Activated T-helper 17 cell treated with anti-CD3 and anti-CD28 coated beads, Interleukin-2, amount 50 U/mL, for 72 hours (primary cell): ENCODE measurements around the gene ID2. TPM values are rescaled to one million over a fixed set of nuclear protein-coding genes. Genes with fewer than 3 reads are reported as not detected.

Experiments
- ATAC-seq: fragments of 150-1000 bp; cut with Tn5 transposase; replicated peaks from 2 replicates; pipeline ENCODE4 v1.10.0; 2021; ENCODE audit warnings: mild to moderate bottlenecking, moderate library complexity
- H3K27ac Mint-ChIP-seq: one replicate; pipeline ENCODE4 v1.8.0; 2022; ENCODE audit warnings: mixed read lengths
- H3K27me3 Mint-ChIP-seq: one replicate; pipeline ENCODE4 v1.8.0; 2022; ENCODE audit warnings: mixed read lengths
- H3K36me3 Mint-ChIP-seq: one replicate; pipeline ENCODE4 v1.8.0; 2022; ENCODE audit warnings: low read depth, mild to moderate bottlenecking, mixed read lengths
- H3K4me1 Mint-ChIP-seq: one replicate; pipeline ENCODE4 v1.8.0; 2022; ENCODE audit warnings: mixed read lengths
- H3K4me3 Mint-ChIP-seq: one replicate; pipeline ENCODE4 v1.8.0; 2022; ENCODE audit warnings: mild to moderate bottlenecking, mixed read lengths
- H3K9me3 Mint-ChIP-seq: one replicate; pipeline ENCODE4 v1.8.0; 2022; ENCODE audit warnings: mixed read lengths
- total RNA-seq, 2 donors: library from RNA; stranded (reverse); gene quantifications; one replicate each; pipeline ENCODE4 v1.2.3, GENCODE V29; 2022

Gene ID2
- total RNA-seq, 2 donors from 2014 or later = 85.6 to 425 TPM

- Mint-ChIP-seq H3K4me3 (peak overlapping the region; percentile 40), H3K27me3 (peaks cover 10% of the 10 kb centered on the region), H3K9me3 (no peaks in the 10 kb centered on the region)
These were observed 25.0 kb upstream of the ID2 start for GRCh38 chr2:8656811-8657210.

GRCh38 chr2:8657423-8658062 is 24.3 kb upstream of the ID2 start:
- Mint-ChIP-seq H3K9me3 (no peaks in the 10 kb centered on the region), H3K27ac (peak overlapping the region; percentile 41), H3K36me3 (no peaks in the 10 kb centered on the region), H3K27me3 (peaks cover 12% of the 10 kb centered on the region), H3K4me1 (peaks cover 18% of the 10 kb centered on the region), H3K4me3 (peak overlapping the region; percentile 40)
- peak; percentile 95 for ATAC-seq

More at GRCh38 chr2:8656811-8657210, 25.0 kb upstream of the ID2 start:
- H3K4me1 Mint-ChIP-seq = peaks cover 16% of the 10 kb centered on the region
- no peak overlapping the region for H3K27ac Mint-ChIP-seq
- no peaks in the 10 kb centered on the region for H3K36me3 Mint-ChIP-seq
- ATAC-seq = no peak

GRCh38 chr2:8658064-8658862 is 23.6 kb upstream of the ID2 start:
- H3K27me3 Mint-ChIP-seq = peaks cover 14% of the 10 kb centered on the region
- H3K9me3 Mint-ChIP-seq = no peaks in the 10 kb centered on the region
- no peak overlapping the region for H3K4me3 Mint-ChIP-seq
- H3K36me3 Mint-ChIP-seq = no peaks in the 10 kb centered on the region
- peak overlapping the region; percentile 41 for H3K27ac Mint-ChIP-seq
- no peak for ATAC-seq
- H3K4me1 Mint-ChIP-seq = peaks cover 20% of the 10 kb centered on the region

DNA sequence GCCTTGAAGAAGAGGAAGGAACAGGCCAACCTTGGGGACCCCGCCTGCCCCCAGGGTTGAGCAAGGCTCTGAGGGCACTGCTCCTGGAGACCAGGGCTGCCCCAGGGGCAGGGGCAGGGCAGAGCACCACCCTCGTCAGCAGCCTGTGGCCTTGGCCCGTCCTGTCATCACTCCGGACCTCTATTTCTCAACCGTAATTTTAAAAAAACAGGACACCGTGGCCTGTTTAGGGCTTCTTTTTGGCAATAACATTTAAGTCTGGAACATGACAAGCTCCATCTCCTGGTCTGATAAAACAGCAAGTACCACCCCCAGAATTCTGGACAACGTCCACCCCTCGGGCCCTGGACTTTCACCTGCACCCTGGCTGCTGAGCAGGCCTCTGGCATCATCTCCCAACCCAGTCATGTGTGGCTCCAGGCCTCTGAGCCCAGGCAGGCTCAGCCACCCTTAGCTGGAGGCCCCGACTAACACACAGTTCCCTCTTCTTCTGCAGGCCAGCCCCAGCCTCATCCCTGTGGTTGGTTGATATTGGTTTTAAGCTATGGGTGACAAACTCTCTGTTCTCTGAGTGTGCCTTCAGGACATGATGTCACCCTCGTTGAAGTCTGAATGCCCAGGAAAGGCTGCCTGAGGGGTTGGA is 22.6 kb upstream of the ID2 start:
- Mint-ChIP-seq H3K36me3 (no peaks in the 10 kb centered on the region), H3K27ac (peak overlapping the region; percentile 37), H3K4me1 (peaks cover 20% of the 10 kb centered on the region), H3K27me3 (peaks cover 14% of the 10 kb centered on the region), H3K9me3 (no peaks in the 10 kb centered on the region), H3K4me3 (no peak overlapping the region)
- no peak for ATAC-seq

DNA sequence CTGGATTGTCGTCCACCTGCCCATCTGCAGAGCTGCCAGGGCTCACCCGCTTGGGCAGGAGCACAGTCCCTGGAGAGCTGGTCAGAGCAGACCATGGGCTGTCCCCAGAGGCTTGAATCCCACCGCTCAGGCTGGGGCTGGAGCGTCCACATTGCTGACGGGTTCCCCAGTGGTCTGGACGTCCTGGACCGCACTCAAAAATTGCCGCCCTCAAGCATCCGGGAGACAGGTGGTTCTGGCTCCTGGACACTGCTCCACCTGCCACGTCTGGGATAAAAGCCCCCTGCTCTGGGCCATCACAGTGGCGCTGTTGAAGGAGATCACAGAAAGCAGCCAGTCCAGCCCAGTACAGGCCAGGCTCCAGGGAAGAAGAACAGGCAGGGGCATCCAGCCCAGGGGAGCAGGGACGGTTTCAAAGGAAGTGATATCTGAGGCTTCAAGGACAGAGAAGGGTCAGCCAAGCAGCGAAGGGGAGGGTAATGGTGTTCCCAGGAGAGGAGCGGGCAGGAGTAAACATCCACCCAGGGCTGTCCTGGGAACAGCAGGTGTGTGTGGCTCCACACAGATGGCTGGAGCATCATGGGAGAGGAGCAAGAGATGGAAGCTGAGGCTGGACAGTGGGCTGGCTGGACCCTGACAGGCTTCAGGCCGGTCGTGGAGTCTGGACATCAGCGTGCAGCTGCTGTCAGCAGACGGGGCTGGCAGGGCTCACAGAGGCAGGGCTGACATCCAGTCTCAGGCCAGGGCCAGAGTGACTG is 21.9 kb upstream of the ID2 start:
- Mint-ChIP-seq H3K4me3 (no peak overlapping the region), H3K9me3 (no peaks in the 10 kb centered on the region), H3K27ac (peak overlapping the region; percentile 37), H3K36me3 (no peaks in the 10 kb centered on the region), H3K4me1 (peaks cover 20% of the 10 kb centered on the region), H3K27me3 (peaks cover 14% of the 10 kb centered on the region)
- no peak for ATAC-seq

DNA sequence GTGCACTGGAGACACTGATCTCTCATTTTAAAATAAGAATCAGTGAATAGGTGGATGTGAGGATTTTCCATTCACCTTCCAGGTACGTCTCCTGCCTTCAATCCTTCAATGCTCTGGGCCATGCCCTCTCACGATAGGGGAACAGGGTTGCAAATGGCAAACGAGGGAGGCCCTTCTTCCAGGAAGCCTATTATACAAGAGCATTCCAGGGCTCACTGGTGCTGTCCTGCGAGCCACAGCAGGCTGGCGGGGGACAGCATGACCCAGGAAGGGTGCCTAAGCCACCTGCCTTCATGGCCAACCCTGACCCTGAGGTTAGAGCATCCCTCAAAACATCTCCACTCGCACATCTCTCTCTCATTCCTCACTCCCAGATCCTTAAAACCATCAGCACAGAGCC is 20.6 kb upstream of the ID2 start:
- Mint-ChIP-seq H3K27me3 (peaks cover 14% of the 10 kb centered on the region), H3K9me3 (no peaks in the 10 kb centered on the region), H3K4me1 (peaks cover 20% of the 10 kb centered on the region), H3K27ac (no peak overlapping the region), H3K36me3 (no peaks in the 10 kb centered on the region), H3K4me3 (no peak overlapping the region)
- ATAC-seq = no peak

- Mint-ChIP-seq H3K4me3 (no peak overlapping the region), H3K27me3 (peaks cover 14% of the 10 kb centered on the region), H3K9me3 (no peaks in the 10 kb centered on the region), H3K4me1 (peaks cover 19% of the 10 kb centered on the region), H3K36me3 (no peaks in the 10 kb centered on the region), H3K27ac (no peak overlapping the region)
- no peak for ATAC-seq
These were observed 20.1 kb upstream of the ID2 start for GRCh38 chr2:8661736-8662135.

DNA sequence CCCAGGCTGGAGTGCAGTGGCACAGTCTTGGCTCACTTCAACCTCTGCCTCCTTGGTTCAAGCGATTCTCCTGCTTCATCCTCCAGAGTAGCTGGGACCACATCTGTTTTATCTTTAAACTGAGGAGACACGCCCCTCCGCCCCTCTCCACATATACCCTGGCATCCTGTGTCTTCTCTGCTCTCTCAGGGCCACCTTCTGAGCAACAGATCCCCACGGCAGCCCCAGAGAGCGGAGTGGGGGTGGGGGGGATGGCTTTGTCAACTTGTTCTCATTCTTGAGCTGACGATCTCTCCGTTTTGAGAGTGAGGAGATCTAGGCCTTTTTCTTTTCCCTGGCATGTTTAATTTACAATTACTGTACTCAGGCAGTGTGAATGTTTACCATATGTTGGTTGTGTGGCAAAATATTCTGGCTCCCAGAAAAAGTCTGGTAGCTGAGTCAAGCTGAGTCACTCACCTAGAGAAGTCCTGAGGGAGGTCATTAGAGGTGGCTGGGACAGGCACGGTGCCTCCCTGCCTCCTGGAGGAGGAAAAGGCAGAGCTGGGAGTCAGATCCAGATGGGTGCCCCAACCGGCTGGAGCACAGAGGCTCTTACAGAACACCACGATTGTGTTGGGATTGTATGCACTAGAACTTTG is 19.5 kb upstream of the ID2 start:
- Mint-ChIP-seq H3K4me1 (peaks cover 13% of the 10 kb centered on the region), H3K9me3 (no peaks in the 10 kb centered on the region), H3K27me3 (peaks cover 14% of the 10 kb centered on the region), H3K4me3 (no peak overlapping the region), H3K36me3 (no peaks in the 10 kb centered on the region), H3K27ac (peak overlapping the region; percentile 49)
- ATAC-seq = peak; percentile 34

- peaks cover 8% of the 10 kb centered on the region for H3K27me3 Mint-ChIP-seq
- no peak for ATAC-seq
- no peaks in the 10 kb centered on the region for H3K36me3 Mint-ChIP-seq
- no peak overlapping the region for H3K27ac Mint-ChIP-seq
- peaks cover 9% of the 10 kb centered on the region for H3K4me1 Mint-ChIP-seq
- H3K9me3 Mint-ChIP-seq = no peaks in the 10 kb centered on the region
- no peak overlapping the region for H3K4me3 Mint-ChIP-seq
These were observed 17.9 kb upstream of the ID2 start for GRCh38 chr2:8663997-8664396.

DNA sequence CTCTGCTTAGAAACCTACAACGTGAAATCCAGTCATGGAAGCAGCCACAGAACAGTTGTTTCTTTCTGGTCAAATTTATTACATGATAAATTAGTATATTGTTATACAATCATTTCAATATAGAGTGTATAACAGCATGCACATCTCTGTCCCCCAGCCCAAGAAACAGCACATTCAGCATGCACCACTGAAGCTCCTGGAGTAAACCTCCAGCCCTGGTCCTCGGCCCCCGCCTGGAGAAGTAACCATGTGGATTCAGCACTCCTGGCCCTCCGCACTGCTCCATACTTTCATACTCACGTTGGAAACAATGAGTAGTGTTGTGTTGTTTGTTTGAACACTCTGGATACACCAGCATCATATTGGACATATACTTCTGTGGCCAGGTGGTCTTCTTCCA is 15.3 kb upstream of the ID2 start:
- H3K4me1 Mint-ChIP-seq = peaks cover 4% of the 10 kb centered on the region
- H3K9me3 Mint-ChIP-seq = no peaks in the 10 kb centered on the region
- peaks cover 4% of the 10 kb centered on the region for H3K27me3 Mint-ChIP-seq
- ATAC-seq = no peak
- H3K4me3 Mint-ChIP-seq = no peak overlapping the region
- no peaks in the 10 kb centered on the region for H3K36me3 Mint-ChIP-seq
- no peak overlapping the region for H3K27ac Mint-ChIP-seq

DNA sequence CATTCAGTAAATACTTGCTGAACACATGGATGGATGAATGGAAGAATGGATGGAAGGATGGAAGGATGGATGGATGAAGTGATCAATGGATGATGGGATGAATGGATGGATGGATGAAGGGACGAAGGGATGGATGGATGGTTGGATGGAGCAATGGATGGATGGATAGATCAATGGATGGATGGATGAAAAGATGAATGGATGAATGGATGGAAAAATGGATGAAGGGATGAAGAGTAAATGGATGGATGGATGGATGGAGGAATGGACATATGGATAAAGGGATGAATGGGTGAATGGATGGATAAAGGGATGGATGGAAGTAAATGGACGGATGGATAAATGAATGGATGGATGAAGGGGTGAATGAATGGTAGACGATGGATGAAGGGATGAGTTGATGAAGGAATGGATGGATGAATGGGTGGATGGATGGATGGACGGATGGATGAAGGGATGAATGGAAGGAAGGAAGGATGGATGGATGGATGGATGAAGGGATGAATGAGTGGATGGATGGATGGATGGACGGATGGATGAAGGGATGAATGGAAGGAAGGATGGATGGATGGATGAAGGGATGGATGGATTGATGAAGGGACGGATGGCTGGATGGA is 13.9 kb upstream of the ID2 start:
- Mint-ChIP-seq H3K27me3 (no peaks in the 10 kb centered on the region), H3K27ac (no peak overlapping the region), H3K4me3 (no peak overlapping the region), H3K9me3 (no peaks in the 10 kb centered on the region), H3K36me3 (no peaks in the 10 kb centered on the region), H3K4me1 (no peaks in the 10 kb centered on the region)
- no peak for ATAC-seq

DNA sequence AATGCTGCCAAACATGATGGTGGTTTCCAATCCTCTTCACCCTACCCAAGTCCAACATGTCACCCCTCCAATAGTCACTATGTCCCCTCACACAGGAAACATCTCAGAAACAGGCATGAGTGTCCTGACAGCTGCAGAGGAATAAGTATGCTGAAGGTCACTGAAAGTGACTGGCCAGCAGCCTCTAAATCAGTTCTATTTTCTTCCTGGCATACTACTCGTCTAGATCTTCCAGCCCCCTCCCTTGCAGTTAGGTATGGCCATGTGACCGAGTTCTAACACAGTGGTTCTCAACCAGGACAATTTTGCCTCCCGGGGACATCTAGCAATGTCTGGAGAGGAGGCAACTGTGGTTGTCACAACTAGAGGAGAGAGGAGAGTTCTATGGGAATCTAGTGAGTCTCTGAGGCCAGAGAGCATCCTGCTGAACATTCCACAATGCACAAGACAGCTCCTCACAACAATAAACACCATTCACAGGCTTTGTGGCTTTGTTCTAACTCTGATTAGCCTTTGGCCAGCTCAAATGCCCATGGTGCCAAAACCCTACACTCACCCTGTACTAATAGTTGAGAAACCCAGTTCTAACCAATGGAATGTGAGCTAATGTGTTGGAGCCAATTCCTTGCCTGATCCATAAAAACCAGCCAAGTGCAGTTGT is 12.6 kb upstream of the ID2 start:
- no peak overlapping the region for H3K27ac Mint-ChIP-seq
- H3K27me3 Mint-ChIP-seq = peaks cover 6% of the 10 kb centered on the region
- no peak overlapping the region for H3K4me3 Mint-ChIP-seq
- H3K36me3 Mint-ChIP-seq = no peaks in the 10 kb centered on the region
- H3K9me3 Mint-ChIP-seq = peaks cover 8% of the 10 kb centered on the region
- no peak for ATAC-seq
- no peaks in the 10 kb centered on the region for H3K4me1 Mint-ChIP-seq

DNA sequence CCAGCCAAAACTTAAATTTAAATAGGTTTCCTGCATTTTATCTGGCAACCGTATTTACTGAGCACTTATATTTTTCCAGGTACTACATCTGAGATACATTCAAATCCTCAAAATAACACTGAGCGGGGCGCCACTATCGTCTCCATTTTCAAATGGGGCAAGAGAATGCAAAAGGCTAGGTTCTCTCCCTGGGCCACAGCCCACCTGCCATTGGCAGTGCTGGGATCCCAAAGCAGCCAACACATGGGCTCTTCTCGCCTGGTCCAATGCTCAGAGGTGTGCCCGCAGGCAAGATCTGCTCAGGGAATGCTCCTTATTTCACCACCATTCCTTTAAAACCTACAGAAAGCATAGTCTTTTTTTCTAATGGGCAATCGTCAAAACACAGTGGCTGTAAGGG is 11.3 kb upstream of the ID2 start:
- H3K27me3 Mint-ChIP-seq = peaks cover 11% of the 10 kb centered on the region
- H3K9me3 Mint-ChIP-seq = peaks cover 13% of the 10 kb centered on the region
- no peak overlapping the region for H3K4me3 Mint-ChIP-seq
- H3K4me1 Mint-ChIP-seq = no peaks in the 10 kb centered on the region
- no peak for ATAC-seq
- H3K36me3 Mint-ChIP-seq = no peaks in the 10 kb centered on the region
- H3K27ac Mint-ChIP-seq = no peak overlapping the region
